Vagina (tissue), 2 donors: ENCODE results near the gene TMEM260.

ENCODE experiments used
- POLR2AphosphoS5 ChIP-seq, 2 donors: sonication (generic); formaldehyde crosslinking; IDR thresholded peaks; one replicate each; pipeline ENCODE4 v1.9.0; 2017; ENCODE audit warnings: antibody characterized with exemption in 2 of 2, mild to moderate bottlenecking in 2 of 2, low read depth in 1 of 2; ENCODE audit not compliant: insufficient read depth in 1 of 2
- TF ChIP-seq, protein P1 (sequence below), 3 experiments: fragments of 450-650 bp in 2 of 3; fragments of 200-600 bp in 1 of 3; sonication (generic) in 1 of 3; IDR thresholded peaks; one replicate each; pipeline ENCODE4 v1.5.1; 2017 to 2019; ENCODE audit warnings: antibody characterized with exemption in 3 of 3, mild to moderate bottlenecking in 2 of 3, moderate library complexity in 2 of 3

DNA sequence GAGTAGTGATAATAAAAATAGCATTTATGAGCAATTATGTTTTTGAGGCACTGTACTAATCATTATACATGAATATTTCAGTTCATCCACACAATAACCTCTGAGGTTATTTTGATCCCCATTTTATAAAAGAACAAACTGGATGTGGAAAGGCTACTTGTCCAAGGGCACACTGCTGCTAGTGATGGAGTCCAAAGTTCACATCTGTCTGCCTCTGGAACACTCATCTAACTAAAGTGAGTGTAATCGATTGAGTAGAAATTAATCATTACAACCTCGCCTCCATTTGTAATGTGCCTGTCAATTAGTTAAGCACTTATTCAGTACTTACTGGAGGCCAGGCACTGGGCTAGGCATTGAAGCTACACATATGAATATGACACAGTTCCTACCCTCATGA lies 55.4 kb downstream of the TMEM260 start:
- TF ChIP-seq POLR2AphosphoS5 (IDR thresholded peaks at IDR 0.05; ENCODE audit: insufficient read depth in 1 of 2, low read depth in 1 of 2): no peak
- TF ChIP-seq, protein P1, sequence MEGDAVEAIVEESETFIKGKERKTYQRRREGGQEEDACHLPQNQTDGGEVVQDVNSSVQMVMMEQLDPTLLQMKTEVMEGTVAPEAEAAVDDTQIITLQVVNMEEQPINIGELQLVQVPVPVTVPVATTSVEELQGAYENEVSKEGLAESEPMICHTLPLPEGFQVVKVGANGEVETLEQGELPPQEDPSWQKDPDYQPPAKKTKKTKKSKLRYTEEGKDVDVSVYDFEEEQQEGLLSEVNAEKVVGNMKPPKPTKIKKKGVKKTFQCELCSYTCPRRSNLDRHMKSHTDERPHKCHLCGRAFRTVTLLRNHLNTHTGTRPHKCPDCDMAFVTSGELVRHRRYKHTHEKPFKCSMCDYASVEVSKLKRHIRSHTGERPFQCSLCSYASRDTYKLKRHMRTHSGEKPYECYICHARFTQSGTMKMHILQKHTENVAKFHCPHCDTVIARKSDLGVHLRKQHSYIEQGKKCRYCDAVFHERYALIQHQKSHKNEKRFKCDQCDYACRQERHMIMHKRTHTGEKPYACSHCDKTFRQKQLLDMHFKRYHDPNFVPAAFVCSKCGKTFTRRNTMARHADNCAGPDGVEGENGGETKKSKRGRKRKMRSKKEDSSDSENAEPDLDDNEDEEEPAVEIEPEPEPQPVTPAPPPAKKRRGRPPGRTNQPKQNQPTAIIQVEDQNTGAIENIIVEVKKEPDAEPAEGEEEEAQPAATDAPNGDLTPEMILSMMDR (IDR thresholded peaks at IDR 0.05): no peak
